Hippocampal formation (tissue), 2 donors: Measurements from ENCODE around the gene SMARCB1.

ENCODE experiments used
- DNase-seq, 2 donors: peaks; one replicate each; lab custom pipeline; 2025; lab: John Stamatoyannopoulos, UW

The SMARCB1 gene

DNA sequence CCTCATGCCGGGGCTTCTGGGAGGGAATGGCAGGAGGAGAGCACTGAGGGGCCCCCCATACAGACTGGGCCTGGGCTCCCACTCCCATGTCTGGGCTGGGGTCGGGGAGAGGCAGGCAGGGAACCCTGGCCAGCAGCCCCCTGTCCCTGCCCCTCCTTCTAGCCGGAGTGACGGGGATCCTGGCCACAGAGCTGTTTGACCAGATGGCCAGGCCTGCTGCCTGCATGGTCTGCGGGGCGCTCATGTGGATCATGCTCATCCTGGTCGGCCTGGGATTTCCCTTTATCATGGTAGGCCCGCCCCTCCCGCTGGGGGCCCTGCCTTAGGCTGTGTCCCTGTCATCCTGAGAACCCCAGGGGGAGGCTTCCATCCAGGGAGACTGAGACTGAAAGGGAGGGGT is 97.4 kb downstream of the SMARCB1 start:
- no peak for DNase-seq
